HepG2 (cell line): ENCODE measurements around the gene MTTP.

ENCODE experiments used
- NR2F1 ChIP-seq, 2 experiments: fragments of 450-650 bp in 1 of 2; formaldehyde crosslinking in 1 of 2; IDR thresholded peaks; 2 replicates each; pipeline versions ENCODE4 v1.5.0 to v1.6.1; 2016 to 2020; ENCODE audit warnings: mild to moderate bottlenecking in 1 of 2, missing compliant biosample characterization in 1 of 2, missing genetic modification reagents in 1 of 2, moderate library complexity in 1 of 2
- POLR2A ChIP-seq, 2 experiments: IDR thresholded peaks; 2 replicates each; pipeline ENCODE4 v1.6.1; 2011; ENCODE audit warnings: low read depth in 2 of 2, low read length in 2 of 2, mild to moderate bottlenecking in 1 of 2, moderate library complexity in 1 of 2; ENCODE audit not compliant: insufficient read depth in 1 of 2
- STAG1 ChIP-seq: sonication (generic); formaldehyde crosslinking; IDR thresholded peaks from 2 replicates; pipeline ENCODE4 v1.4.0; 2020; ENCODE audit warnings: missing genetic modification reagents
- ZNF331 ChIP-seq: sonication (generic); formaldehyde crosslinking; IDR thresholded peaks from 2 replicates; pipeline ENCODE4 v1.4.0; 2020; ENCODE audit warnings: missing genetic modification reagents
- TF ChIP-seq, protein P1 (sequence below): sonication (generic); formaldehyde crosslinking; IDR thresholded peaks from 2 replicates; pipeline ENCODE4 v1.5.0; 2020; ENCODE audit warnings: mild to moderate bottlenecking, missing genetic modification reagents, moderate library complexity

DNA sequence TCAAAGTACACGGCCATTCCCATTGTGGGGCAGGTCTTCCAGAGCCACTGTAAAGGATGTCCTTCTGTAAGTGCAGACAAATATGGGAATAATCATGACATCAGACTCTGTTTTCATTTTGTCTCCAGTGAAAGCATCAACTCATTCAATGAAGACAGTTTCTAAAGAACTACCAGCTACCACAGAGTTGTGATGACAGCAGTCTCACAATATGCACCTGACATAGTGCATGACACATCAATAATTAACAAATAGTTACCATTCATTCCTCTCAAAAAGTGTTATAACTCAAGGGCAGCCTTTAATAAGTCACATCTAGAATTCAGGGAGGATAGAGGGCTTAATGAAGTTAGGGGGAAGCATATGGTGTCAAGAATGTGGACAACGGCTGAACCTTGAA, 20.2 kb downstream of the MTTP start:
- TF ChIP-seq POLR2A (IDR thresholded peaks at IDR 0.05; ENCODE audit: insufficient read depth in 1 of 2, low read depth in 2 of 2, low read length in 2 of 2) (no peak), NR2F1 (CRISPR knock-in tag; IDR thresholded peaks at IDR 0.05) (no peak), ZNF331 (CRISPR knock-in tag) (no peak), STAG1 (CRISPR knock-in tag) (no peak)
- TF ChIP-seq, protein P1, sequence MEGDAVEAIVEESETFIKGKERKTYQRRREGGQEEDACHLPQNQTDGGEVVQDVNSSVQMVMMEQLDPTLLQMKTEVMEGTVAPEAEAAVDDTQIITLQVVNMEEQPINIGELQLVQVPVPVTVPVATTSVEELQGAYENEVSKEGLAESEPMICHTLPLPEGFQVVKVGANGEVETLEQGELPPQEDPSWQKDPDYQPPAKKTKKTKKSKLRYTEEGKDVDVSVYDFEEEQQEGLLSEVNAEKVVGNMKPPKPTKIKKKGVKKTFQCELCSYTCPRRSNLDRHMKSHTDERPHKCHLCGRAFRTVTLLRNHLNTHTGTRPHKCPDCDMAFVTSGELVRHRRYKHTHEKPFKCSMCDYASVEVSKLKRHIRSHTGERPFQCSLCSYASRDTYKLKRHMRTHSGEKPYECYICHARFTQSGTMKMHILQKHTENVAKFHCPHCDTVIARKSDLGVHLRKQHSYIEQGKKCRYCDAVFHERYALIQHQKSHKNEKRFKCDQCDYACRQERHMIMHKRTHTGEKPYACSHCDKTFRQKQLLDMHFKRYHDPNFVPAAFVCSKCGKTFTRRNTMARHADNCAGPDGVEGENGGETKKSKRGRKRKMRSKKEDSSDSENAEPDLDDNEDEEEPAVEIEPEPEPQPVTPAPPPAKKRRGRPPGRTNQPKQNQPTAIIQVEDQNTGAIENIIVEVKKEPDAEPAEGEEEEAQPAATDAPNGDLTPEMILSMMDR (CRISPR knock-in tag): no peak
